PC-3 (cell line): ENCODE measurements around the gene ETV3L. TPM values are rescaled to one million over a fixed set of nuclear protein-coding genes. Genes with fewer than 3 reads are reported as not detected.

Experiments used
- ATAC-seq: fragments of 200-7000 bp; cut with Tn5 transposase; 2 replicates; pipeline ENCODE4 v1.9.1; 2020; ENCODE audit warnings: mild to moderate bottlenecking, moderate library complexity
- BruUV-seq: library from RNA; stranded (reverse); fragments of 400-500 nt; replicated peaks from 2 replicates; lab custom pipeline; 2021; lab: Mats Ljungman, UMichigan
- CTCF ChIA-PET: fragments of 300-600 bp; sonication (Branson Sonifier 250); formaldehyde crosslinking; loops from one replicate; lab custom pipeline; 2022; ENCODE audit warnings: antibody characterized with exemption; lab: Charles Lee
- POLR2A ChIA-PET: fragments of 300-600 bp; sonication (Branson Sonifier 250); formaldehyde crosslinking; loops from one replicate; lab custom pipeline; 2022; ENCODE audit warnings: antibody characterized with exemption; ENCODE audit not compliant: unreplicated experiment; lab: Charles Lee
- DNase-seq: peaks from one replicate; pipeline ENCODE4 v3.0.0-alpha.2; 2015
- H2AFZ ChIP-seq: fragments of 300-600 bp; sonication (generic); 2 replicates; pipeline ENCODE4 v1.6.0; 2016; ENCODE audit warnings: antibody characterized with exemption, low read length
- H3F3A ChIP-seq: fragments of 300-600 bp; sonication (generic); one replicate; pipeline ENCODE4 v1.6.0; 2017; ENCODE audit warnings: antibody characterized with exemption, low read length, control low read depth, mild to moderate bottlenecking; ENCODE audit not compliant: unreplicated experiment
- H3K27ac ChIP-seq: fragments of 300-600 bp; sonication (generic); 2 replicates; pipeline ENCODE4 v1.5.1; 2016; ENCODE audit warnings: mild to moderate bottlenecking, low read length
- H3K27me3 ChIP-seq: fragments of 300-600 bp; sonication (generic); 2 replicates; pipeline ENCODE4 v1.6.1; 2016; ENCODE audit warnings: low read length, mixed read lengths
- H3K36me3 ChIP-seq: fragments of 300-600 bp; sonication (generic); 2 replicates; pipeline ENCODE4 v1.6.1; 2016; ENCODE audit warnings: low read depth, mixed run types, low read length, mixed read lengths
- H3K4me1 ChIP-seq: fragments of 300-600 bp; sonication (generic); 2 replicates; pipeline ENCODE4 v1.5.1; 2016; ENCODE audit warnings: low read length; ENCODE audit not compliant: insufficient read depth
- H3K4me2 ChIP-seq: fragments of 300-600 bp; sonication (generic); 2 replicates; pipeline ENCODE4 v1.6.0; 2016; ENCODE audit warnings: low read length
- H3K4me3 ChIP-seq: fragments of 300-600 bp; sonication (generic); 2 replicates; pipeline ENCODE4 v1.5.1; 2016; ENCODE audit warnings: mild to moderate bottlenecking, low read length, mixed read lengths
- H3K79me2 ChIP-seq: fragments of 300-600 bp; sonication (generic); 2 replicates; pipeline ENCODE4 v1.6.1; 2017; ENCODE audit warnings: low read length, mixed read lengths
- H3K9ac ChIP-seq: fragments of 300-600 bp; sonication (generic); 2 replicates; pipeline ENCODE4 v1.6.0; 2016; ENCODE audit warnings: mild to moderate bottlenecking, low read length
- H3K9me2 ChIP-seq: fragments of 300-600 bp; sonication (generic); replicated peaks from 2 replicates; pipeline ENCODE4 v1.6.1; 2016; ENCODE audit warnings: mixed run types, low read length, mixed read lengths
- H3K9me3 ChIP-seq: fragments of 300-600 bp; sonication (generic); 2 replicates; pipeline ENCODE4 v1.6.1; 2016; ENCODE audit warnings: low read length, mixed read lengths
- H4K20me1 ChIP-seq: fragments of 300-600 bp; sonication (generic); 2 replicates; pipeline ENCODE4 v1.6.1; 2016; ENCODE audit warnings: low read length, mixed read lengths
- CTCF ChIP-seq: fragments of 300-600 bp; sonication (generic); conservative IDR thresholded peaks from 2 replicates; pipeline ENCODE4 v1.5.1; 2017; ENCODE audit warnings: antibody characterized with exemption, low read depth, mild to moderate bottlenecking, low read length
- EZH2 ChIP-seq: fragments of 300-600 bp; sonication (generic); IDR thresholded peaks from one replicate; pipeline ENCODE4 v1.6.1; 2017; ENCODE audit warnings: antibody characterized with exemption, mild to moderate bottlenecking, low read length; ENCODE audit not compliant: unreplicated experiment
- EZH2phosphoT487 ChIP-seq: fragments of 300-600 bp; sonication (generic); IDR thresholded peaks from 2 replicates; pipeline ENCODE4 v1.6.1; 2018; ENCODE audit warnings: mild to moderate bottlenecking, antibody characterized with exemption, low read length, borderline replicate concordance
- intact Hi-C: fragments of 100-400 bp; cut with micrococcal nuclease; formaldehyde crosslinking; loops from 2 replicates; pipeline ENCODE4 v1.9.0; 2023
- total RNA-seq: library from RNA; depleted of rRNA; stranded (reverse); fragments of >200 nt; gene quantifications from 2 replicates; pipeline ENCODE4 v1.2.3, GENCODE V29; 2014

The ETV3L gene
- total RNA-seq, 1 experiment from 2014 or later = not detected

- Histone ChIP-seq H3K9me2 (no peaks in the 10 kb centered on the region), H3K79me2 (no peaks in the 10 kb centered on the region), H3F3A (no peaks in the 10 kb centered on the region), H3K36me3 (no peaks in the 10 kb centered on the region), H3K9ac (no peak overlapping the region), H4K20me1 (no peaks in the 10 kb centered on the region), H3K4me1 (0 out of 2 replicates have a peak, but pooled peaks cover 3% of the 10 kb centered on the region), H3K27ac (no peak overlapping the region), H3K4me3 (no peak overlapping the region), H3K27me3 (no peaks in the 10 kb centered on the region), H3K9me3 (no peaks in the 10 kb centered on the region), H2AFZ (no peak overlapping the region), H3K4me2 (no peak overlapping the region)
- BruUV-seq = no TSS peak
- intact Hi-C loops = loop anchor here (1.0 kb wide), 1 partner anchor 66 kb away; no protein-coding TSS in a partner anchor
- POLR2A ChIA-PET = no interaction called here
- TF ChIP-seq CTCF = peak; percentile 99
- TF ChIP-seq EZH2phosphoT487 = no peak
- ATAC-seq (peak; percentile 98), DNase-seq (peak; percentile 94)
- CTCF ChIA-PET = interaction anchor here (0.6 to 2.0 kb wide), 10 partner anchors 9 to 675 kb away, joined by 3 to 72 read pairs (median 3); partner anchors contain the start of gene ETV3
Measured at GRCh38 chr1:157090196-157090647, 9.4 kb downstream of the ETV3L start.

GRCh38 chr1:157089789-157090188 is 9.8 kb downstream of the ETV3L start:
- DNase-seq (no peak), ATAC-seq (peak; percentile 42)
- Histone ChIP-seq H3K36me3 (no peaks in the 10 kb centered on the region), H3F3A (no peaks in the 10 kb centered on the region), H3K9ac (no peak overlapping the region), H3K27ac (no peak overlapping the region), H3K27me3 (no peaks in the 10 kb centered on the region), H3K9me2 (no peaks in the 10 kb centered on the region), H3K9me3 (no peaks in the 10 kb centered on the region), H3K4me2 (no peak overlapping the region), H4K20me1 (no peaks in the 10 kb centered on the region), H3K4me3 (no peak overlapping the region), H3K79me2 (no peaks in the 10 kb centered on the region), H2AFZ (no peak overlapping the region), H3K4me1 (0 out of 2 replicates have a peak, but pooled peaks cover 3% of the 10 kb centered on the region)
- ChIA-PET POLR2A (no interaction called here), CTCF (interaction anchor here (0.6 to 2.0 kb wide), 10 partner anchors 9 to 675 kb away, joined by 3 to 72 read pairs (median 3); partner anchors contain the start of gene ETV3)
- intact Hi-C loops = loop anchor here (1.0 kb wide), 1 partner anchor 67 kb away; no protein-coding TSS in a partner anchor
- no TSS peak for BruUV-seq
- TF ChIP-seq CTCF = no peak
- TF ChIP-seq EZH2 = no peak
- no peak for TF ChIP-seq EZH2phosphoT487

GRCh38 chr1:157088607-157089006 is 11.0 kb downstream of the ETV3L start:
- ATAC-seq (peak; percentile 5; the same call in 1 of the 2 replicates), DNase-seq (peak; percentile 25)
- 0 out of 2 replicates have a peak, but pooled peaks cover 3% of the 10 kb centered on the region for H3K4me1 ChIP-seq
- TF ChIP-seq EZH2phosphoT487 (no peak), CTCF (no peak), EZH2 (no peak)
- no peaks in the 10 kb centered on the region for H3K79me2 ChIP-seq
- intact Hi-C loops = no loop called here
- H3F3A ChIP-seq = no peaks in the 10 kb centered on the region
- H3K9me3 ChIP-seq = no peaks in the 10 kb centered on the region
- H4K20me1 ChIP-seq = no peaks in the 10 kb centered on the region
- no TSS peak for BruUV-seq
- H3K27ac ChIP-seq = no peak overlapping the region
- no peaks in the 10 kb centered on the region for H3K9me2 ChIP-seq
- no peak overlapping the region for H3K4me2 ChIP-seq
- no peak overlapping the region for H2AFZ ChIP-seq
- H3K4me3 ChIP-seq = no peak overlapping the region
- no peak overlapping the region for H3K9ac ChIP-seq
- H3K36me3 ChIP-seq = no peaks in the 10 kb centered on the region
- H3K27me3 ChIP-seq = peaks cover 5% of the 10 kb centered on the region; the same call in 1 of the 2 replicates
- CTCF ChIA-PET = no interaction called here
- POLR2A ChIA-PET = no interaction called here
